Measurements from ENCODE around the gene STAC3.
A peak's percentile ranks its signal among the peaks of the same experiment; 100 is the strongest.

Gene STAC3

DNA sequence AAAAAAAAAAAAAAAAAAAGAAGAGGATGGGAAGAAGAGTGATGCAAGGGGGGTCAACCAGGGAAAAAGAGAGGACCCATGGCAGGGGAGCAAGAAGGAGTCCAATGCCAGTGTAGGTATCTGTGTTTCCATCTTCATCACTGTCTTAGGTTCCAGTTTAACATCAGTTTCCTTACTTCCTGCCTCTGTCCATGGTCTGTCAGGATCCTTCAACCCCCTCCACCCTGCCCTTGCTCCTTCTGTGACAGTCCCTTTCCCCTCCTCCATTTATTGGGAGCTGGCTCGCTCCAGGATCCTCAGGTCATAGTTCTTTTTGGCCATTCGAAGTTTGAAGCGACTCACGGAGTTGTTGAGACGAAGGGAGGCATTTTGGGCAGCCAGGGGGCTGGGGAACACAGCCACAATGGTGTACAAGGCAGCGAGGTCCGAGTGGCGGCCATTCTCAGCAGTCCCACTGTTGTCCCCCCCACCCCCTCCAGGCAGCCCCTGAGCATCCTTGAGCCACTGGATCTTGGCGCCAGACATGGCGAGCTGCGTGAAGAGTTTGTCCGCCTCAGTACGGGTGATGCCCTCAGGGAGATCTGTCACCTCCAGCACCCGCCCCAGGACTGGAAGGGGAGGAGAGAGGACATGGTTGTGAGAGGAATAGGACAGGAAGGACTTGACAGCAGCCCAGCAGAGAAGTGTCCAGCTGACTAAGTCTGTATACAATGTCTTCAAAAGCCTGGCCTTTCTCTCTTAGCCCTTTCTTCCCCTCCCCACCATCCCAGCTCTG is 3.7 kb upstream of the STAC3 start:
- DNase-seq, result no peak

DNA sequence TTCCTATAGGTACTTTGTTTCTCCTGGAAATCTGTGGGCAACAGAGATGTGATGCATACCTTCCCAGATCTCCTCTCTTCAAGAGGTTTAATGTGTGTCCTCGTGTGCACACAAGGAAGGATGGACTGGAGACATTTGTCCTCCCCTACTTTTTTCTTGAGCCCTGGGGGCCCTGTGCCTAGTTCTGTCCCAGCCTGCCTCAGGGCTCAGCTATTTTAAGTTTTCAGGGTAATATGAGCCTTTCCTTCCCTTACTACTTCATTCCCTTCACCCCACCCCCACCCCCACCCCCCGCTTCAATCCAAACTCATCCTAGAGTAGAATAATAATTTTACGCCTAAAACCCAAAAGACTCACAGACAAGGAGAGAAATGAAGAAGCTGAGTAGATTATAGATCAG is 446 bp downstream of the STAC3 start:
- no peak for DNase-seq

DNA sequence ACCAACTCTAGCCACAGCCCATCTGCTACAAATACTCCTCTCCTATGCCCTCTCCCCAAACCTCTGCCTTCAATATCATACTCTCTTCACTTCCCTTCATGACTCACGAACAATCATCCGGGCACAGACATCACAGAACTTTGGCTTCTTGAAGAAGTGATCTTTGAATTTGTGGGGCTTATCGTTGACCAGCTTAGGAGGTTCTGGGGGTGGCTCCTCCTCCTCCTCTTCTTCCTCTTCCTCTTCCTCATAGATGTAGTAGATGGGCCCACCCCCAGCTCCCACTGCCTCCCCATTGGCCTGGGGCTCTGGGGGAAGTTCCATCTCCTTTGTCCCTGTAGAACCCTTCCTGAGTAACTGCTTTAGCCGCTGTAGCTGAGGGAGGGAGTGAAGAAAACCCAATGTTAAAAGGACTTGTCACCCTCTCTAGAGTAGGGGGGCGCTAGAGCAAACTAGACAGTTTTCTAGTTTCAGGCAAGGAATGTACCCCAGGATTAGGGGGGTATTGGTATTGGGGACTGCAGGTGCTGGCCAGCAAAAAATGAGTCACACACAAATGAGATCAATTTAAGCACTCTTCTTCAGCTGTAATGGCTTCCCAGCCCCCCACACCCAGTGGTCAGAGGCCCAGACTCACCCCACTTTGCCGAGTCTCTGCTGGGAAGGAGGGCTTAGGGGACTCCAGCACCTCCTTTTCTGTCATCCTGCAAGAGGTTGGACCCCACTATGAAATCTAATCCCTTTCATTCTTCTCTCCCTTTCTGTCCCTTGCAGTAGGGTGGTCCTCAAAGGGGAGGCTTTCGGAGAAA is 1.8 kb downstream of the STAC3 start:
- no peak for DNase-seq

DNA sequence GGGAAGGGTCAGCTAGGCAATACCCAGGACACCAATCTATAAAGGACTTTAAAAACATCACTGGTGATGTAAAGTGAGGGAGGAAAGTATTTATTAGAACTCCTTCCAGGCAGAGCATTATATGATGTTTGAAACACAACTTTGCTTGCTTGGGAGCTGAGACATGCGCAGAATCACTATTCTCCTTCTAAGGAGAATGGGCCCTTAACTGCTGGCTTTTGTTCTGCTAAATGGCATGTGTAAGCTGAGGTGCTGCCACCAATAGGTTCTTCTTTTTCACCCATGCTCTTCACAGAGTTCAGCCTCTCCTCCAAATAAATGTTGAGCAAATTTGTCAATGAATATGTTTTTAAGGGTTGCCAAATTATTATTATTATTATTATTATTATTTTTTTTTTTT is 3.9 kb downstream of the STAC3 start:
- DNase-seq, result no peak

DNA sequence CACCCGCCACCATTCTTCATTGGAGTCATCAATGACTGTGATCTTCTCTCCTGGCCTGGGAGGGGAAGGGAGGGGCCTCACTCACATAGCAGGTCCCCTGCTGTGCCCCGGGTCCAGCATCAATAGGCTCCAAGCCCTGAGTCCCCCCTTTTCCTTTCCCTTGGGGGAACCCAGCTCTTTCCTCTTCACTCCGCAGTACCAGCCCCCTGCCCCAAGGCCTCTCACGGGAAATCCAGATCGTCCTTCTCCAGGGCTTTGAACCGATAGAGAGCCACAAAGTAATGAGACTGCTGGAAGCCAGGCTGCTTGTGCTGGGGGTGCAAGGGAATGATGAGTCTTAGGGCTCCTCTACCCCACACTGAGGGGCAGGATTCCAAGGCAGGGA is 6.7 kb downstream of the STAC3 start:
- no peak for DNase-seq

DNA sequence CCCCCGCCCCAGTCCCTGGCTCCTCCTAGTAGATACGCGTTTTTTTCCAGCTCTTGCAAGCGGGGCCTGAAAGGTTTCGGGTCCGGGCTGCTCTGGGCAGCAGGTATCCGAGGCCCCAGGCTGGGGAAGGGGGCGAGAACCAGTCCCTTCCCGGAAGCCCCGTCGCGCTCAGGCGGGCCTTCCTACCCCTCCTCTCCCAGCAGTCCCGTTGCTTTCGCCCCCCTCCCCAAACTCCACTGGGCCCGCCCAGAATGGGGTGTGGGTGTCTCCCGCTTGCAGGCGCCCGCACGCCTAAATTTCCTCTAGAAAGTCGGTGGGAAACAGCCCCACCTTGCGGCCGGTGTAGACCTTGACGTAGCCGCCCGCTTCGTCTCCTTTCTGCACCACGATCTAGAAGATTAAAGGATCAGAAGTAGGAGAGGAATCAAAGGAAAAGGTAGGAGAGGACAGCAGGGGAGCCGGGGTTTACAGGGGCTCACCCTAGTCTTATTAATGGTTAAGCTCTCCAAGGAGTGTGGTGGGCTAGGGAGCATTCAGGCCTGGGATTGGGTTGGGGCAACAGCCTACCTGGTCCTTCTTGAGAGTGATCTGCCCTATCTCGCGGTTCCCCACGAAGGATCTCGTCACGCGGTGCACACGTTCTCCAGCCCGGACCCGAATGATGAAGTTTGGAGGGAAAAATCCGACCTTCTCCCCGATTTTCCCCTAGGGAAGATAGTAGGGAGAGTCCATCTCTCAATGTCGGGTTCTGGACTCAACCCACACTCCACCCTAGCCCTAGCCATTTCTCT is 7.3 kb downstream of the STAC3 start:
- peak; percentile 79 for DNase-seq

DNA sequence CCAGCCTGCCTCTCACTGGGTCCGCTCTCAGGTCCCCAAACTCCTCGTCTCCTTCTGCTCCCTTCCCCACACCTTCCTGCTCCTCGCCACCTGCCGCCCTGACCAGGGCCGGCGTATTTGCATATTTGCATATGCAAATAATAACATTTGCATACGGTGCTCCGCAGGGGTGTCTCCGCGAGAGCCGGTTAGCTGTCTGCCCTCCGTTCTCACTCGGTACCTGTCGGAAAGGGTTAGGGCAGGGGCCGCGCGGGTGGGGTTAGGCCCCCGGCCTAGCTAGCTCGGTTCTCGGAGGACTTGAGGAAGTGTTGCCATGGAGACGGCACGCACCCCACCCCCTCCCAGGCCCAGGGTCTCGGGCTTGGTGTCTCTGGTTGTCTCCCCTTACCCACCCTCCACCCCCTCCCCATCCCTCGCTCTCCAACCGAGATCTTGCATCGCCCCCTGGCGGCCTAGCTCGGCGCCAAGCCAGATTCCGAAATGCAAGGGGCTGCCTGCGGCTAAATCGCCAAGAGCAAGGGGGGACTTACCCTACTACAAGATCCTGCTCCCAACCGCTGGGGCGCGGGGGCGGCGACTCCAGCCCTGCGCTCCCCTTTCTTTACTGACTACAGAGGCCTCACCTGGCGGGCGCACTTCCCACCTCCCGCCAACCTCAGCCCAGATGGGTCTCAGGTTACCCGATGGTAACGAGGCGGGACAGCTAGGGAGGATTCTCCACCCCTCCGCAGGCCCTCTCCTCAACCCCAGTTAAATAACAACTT is 8.1 kb downstream of the STAC3 start:
- DNase-seq, result peak; percentile 62

DNA sequence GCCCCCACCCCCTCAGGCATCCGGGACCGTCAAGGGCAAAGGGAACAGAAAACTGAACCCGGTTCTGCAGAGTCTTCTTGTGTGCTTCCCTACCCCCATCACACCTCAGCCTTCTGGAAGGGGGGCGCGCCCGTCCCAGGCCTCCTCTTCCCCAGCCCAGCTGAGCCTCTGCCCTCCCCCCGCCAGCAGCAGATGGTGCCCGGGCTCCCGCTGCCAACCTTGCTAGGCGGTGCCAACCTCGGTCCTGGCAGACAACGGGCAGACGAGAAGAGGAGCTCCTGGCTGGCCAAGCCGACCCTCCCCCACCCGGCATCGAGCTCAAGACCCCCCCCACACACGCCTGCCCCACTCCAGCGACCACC is 8.7 kb downstream of the STAC3 start:
- DNase-seq, result no peak

DNA sequence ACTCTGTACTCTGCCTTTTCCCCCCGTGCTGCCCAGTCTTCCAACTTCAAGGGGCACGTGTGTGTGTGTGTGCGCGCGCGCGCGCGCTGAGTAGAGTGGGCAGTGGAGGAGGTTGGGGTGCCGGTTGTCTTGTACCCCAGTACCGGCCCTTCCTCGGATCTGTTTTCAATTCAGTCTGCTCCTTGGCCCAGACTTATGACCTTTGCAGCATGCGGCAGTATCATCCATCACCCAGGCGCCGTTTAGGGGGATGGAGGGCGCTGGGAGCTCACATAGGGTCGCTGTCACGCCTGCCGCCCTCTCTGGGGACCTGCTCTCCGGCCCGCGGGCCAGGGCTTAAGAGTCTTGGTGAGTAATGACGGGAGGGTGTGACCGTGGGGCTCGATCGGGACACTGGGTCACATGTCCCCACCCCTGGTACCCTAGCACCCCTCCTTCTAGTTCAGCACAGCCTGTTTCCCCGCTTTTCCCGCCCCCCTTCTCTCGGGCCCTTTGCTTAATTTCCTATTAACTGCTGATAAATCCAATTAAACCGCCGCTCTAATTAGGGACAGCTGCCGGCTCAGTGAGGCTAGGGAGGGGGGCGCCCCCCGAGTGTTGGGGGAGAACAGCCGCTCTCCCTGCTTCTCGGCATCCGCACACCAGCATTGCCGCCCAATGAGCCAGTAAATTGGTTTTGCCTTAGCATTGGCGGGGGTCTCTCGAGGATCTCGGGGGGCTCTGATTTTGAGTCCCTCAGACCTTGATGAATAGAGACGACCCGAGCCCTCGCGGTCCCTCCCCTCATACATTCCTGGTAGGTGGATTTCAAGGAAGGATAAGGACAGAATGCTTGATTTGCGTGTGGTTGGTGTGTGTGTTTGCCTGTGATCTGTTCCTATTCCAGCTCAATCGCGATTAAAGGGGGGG is 9.3 kb downstream of the STAC3 start:
- DNase-seq, result no peak

DNA sequence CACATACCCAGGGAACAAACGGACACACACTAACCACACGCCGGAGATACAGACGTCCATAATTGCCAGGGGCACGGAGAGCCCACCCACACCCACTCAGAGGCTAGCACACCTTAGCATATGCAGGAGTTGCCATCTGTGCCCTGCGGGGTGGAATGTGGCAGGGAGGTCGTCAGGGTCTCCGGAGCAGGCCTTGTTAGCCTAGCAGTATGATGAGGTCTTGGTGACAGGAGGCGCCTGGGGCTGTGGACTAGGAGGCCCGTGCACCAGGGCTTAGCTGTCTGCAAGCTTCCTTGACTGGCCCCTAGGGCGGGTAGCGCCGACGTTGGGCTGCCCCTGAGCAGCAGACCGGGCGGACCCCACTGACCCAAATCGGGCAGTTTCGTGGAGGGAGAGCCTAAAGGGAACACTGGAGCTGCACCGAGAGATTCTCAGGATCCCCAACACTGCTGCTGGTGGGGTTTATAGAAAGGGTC is 10.0 kb downstream of the STAC3 start:
- no peak for DNase-seq

DNA sequence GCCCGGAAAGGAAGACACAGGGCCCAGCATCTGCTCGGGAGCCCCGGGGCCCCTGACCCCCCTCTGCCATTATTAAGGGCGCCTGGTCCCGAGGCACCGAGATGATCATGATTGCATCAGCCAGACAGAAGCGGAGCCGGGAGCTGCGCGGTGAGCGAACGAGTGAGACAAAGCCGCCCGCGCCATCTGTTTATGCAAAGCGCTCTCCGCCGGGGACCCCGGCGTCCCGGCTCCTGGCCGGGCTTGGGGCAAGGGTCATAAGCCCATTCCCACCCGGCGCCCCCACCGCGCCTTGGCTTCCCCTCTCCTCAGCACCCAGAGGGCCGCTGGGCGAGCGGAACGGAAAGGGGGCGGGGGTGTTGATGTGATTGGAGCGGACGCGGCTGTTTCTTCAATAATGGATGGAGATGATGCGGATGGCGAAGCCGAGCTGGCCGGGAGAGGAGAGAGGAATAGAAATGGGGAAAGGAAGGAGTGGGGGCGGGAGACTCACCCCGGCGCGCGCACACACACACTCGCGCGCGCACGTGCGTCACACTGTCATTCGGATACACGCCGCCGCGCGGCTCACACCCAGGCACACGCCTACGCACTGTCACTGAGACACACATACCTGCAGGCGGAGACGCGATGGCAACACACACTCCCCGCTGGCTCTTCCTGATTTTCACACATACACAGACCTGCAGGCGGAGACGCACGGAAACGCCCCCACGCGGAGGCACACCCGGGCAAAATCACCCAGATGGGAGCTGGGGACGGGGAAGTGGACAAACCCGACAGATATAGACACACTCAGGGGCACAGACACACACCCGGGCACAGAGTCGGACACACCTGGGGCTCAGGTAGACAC is 10.7 kb downstream of the STAC3 start:
- peak; percentile 48 for DNase-seq

DNA sequence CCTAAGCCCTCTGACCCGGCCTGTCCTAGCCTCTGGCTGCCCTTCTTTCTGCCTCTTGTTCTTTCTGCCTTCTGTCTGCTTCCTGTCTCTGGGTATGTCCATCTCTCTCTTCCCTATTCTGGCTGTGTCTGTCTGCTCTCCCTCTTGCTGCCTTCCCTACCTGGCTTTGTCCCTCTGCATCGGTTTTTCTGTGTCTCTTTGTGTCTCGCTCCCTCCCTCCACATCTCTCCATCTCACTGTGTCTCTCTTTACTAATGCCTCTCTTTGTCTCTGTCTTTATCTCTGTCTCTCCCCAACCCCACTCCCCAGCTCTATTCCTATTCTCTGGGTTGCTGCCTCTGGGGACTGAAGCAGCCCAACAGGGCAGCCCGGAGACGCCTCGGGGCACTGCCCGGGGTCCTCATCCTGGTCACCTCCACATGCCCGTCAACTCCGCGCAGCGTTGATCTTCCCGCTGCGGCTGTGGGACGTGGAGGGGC is 11.4 kb downstream of the STAC3 start:
- no peak for DNase-seq

DNA sequence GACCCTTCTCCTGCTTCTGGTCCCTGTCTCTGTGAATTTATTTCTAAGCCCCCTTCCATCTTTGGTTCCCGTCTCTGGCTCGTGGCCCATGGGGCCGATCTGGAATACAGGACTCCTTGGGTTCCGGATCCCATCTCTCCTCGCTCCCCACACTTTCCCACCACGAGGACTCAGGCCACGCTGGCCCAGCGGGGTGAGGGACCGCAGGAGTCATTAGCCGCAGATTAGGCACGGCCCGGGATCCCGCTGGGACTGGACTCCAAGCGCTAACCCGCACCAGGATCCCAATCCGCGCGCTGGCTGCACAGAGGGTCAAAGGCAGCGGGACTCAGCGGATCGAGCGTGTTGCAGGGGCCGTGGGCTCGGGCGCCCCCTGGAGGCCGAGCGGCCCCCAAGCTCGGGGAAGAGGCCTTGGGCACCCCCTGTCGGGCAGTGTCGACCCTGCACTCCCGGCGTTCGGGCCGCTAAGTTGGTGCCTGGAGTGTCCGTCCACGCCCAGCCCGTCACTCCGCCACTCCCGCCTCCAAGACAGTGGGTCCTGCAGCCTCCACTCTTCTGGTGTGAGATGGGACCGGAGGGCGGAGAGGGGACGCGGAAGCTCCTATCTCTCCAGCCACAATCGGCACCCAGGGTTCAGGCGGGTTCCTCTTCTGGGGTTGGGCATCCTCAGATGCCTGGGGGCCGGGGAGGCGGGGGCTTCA is 12.0 kb downstream of the STAC3 start:
- peak; percentile 84 for DNase-seq

DNA sequence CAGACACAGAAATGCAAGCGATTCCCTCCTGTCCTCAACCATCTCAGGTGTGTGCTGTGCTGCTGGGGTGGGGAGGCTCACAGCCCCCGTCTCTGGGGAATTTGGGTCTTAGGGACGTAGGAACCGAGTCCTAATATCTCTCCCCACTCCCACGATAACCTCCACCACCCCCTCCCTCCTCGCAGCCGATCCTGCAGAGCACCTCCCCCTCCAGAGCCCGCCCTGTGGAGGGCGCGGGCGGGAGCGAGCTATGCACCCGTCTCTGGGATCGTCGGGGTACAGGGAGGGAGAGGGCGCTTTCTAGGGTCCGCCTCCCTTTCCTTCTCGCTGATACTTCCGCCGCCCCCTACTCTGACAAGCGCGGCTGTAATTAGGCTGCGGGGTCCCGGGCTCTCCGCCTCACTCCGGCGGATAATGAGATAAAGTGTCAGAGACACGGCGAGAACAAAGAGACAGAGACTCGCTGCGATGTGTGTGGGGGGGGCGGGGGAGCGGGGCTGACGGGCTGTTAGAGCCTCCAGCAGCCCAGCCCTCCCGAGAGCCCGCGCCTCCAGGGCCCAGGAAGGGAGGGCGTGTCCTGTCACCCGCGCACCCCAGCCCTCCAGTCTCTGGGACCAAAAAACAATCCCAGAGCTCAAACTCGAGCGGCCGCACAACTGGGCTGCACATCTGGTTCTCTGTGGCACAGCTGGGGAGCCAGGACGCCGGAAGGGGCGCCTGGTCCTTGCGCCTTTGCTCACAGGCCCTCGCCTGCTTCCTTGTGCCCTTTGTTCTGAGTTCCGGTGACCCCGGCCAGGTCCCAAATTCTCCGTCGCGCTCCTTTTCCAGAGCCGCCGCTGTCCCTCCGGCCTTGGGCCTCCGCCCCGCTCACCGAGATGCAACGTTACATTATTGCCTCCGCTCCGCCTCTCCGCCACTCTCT is 12.8 kb downstream of the STAC3 start:
- DNase-seq, result no peak

DNA sequence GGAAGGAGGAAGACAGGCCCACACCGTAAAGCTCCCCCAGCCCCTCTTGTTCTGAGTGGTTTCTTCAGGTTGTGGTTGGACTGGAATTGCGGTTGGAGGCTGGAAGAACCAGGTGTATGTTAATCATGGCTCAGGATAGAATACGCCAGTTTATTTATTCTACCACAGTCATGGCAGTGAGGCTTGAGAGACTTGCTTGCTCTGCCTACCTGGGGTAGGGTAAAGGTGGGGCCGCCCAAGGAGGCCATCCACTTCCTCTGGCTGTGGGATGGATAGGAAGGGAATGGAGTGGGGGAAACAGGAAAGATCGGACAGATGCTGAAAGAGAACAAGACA is 13.4 kb downstream of the STAC3 start:
- no peak for DNase-seq

DNA sequence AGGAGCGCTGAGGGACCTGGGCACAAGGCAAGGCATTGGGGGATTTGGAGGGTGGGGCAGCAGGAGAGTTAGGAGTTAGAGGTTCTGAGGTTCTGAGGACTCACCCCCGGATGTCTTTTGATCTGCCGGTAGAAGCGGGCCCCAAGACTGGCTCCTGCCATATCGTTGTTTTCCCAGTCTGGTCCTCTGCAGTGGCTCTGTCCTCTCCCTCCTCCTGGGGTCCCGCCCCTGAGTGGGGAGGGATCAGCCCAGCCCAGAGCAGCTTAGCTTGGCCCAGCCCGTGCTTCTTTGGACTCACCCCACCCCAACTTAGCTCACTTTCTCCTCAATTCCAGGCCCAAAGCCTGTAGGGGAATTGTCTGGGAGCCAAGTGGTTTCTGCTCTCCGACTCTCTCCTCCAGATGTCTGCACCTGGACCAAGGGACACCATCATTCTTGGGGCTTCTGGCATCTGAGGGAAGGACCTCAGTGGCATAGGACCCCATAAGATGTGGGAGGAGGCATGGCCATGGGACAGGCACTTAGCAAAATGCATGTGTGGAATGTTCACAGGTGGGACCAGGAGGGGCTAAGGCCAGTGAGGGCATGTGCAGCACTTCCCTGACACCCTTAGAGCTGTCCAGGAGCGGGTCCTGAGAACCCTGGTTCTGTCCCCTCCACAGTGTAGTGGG is 13.9 kb downstream of the STAC3 start:
- DNase-seq, result no peak

DNA sequence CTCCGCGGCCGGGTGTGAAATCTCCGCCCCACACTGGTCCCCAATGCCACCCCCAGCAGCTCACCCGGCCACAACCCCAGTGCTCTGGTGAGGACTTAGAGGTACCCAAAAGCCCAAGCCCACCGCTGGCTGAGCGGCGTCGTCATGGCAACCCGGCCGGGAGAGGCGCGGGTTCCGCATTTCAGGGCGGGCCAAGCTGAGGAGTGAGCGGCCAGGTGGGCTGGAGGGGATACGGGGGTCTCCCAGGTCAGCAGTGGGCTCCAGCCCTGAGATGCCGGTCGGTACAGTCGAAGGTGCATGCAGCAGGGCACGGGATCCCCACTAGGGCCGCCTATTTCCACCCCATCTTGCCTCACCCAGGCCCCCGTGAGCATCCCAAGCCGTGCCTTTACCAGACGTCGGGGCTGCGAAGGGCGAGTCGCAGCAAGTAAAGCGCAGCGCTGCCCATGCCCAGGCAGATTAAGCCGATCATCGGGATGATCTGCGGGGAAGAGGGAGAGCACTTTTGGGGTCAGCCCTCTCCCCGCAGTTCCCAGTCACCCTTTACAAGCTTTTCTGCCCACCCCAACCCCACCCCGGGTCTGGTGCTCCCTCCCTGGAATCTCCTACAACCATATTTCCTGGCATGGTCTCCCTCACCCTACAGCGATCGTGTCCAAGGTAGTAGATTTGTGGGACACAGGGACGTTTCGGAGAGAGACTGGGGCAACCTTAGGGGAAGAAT is 14.6 kb downstream of the STAC3 start:
- no peak for DNase-seq

DNA sequence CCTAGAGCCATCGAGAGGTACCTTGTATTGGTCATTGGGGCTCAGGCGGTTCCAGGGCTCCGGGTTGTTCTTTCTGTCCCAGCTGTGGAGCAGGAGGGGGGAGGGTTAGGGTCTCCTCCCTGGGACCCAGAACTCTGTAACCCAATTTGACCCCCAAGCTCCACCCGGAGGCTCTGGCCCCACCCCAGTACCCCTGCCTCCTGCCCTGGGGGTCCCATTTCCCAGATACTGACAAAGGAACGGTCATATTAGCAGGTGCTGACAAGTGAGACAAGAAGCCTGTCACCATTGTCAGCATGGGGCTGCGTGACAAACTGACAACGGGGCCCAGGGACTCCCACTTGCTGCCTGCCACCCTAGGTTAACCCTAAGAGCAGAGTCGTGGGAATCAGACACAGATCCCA is 15.3 kb downstream of the STAC3 start:
- DNase-seq, result no peak

Measured in activated gamma-delta T cell treated with Interleukin-2 at 50 U/mL for 16 hours (primary cell).